CD4-positive, alpha-beta T cell treated with Interferon alpha-2 for 1 hour (primary cell): ENCODE results near the gene CCNY.

ENCODE experiments used
- DNase-seq, 2 donors: peaks; one replicate each; pipeline ENCODE4 v3.0.0-alpha.2; 2020 to 2022

The CCNY gene

GRCh38 chr10:35458500-35459448, 122.5 kb downstream of the CCNY start:
- DNase-seq, result no peak

GRCh38 chr10:35459449-35459847, 123.1 kb downstream of the CCNY start:
- no peak for DNase-seq

GRCh38 chr10:35460852-35461460, 124.6 kb downstream of the CCNY start:
- no peak for DNase-seq

- DNase-seq, result no peak
Measured at GRCh38 chr10:35462491-35462934, 126.2 kb downstream of the CCNY start.

GRCh38 chr10:35463105-35463867, 127.0 kb downstream of the CCNY start:
- no peak for DNase-seq

GRCh38 chr10:35463878-35464277, 127.6 kb downstream of the CCNY start:
- DNase-seq, result no peak

GRCh38 chr10:35464825-35465456, 128.6 kb downstream of the CCNY start:
- no peak for DNase-seq

- DNase-seq, result no peak
Measured at GRCh38 chr10:35465673-35466072, 129.4 kb downstream of the CCNY start.

- no peak for DNase-seq
Measured at GRCh38 chr10:35466170-35466569, 129.9 kb downstream of the CCNY start.

GRCh38 chr10:35466661-35467060, 130.4 kb downstream of the CCNY start:
- no peak for DNase-seq

- DNase-seq, result no peak
Measured at GRCh38 chr10:35467186-35467585, 130.9 kb downstream of the CCNY start.

- no peak for DNase-seq
Measured at GRCh38 chr10:35470248-35470924, 134.1 kb downstream of the CCNY start.

GRCh38 chr10:35470925-35471315, 134.6 kb downstream of the CCNY start:
- no peak for DNase-seq

GRCh38 chr10:35471435-35471834, 135.1 kb downstream of the CCNY start:
- DNase-seq, result no peak

- DNase-seq, result no peak
Measured at GRCh38 chr10:35480142-35480541, 143.8 kb downstream of the CCNY start.

GRCh38 chr10:35481413-35481812, 145.1 kb downstream of the CCNY start:
- DNase-seq, result no peak

GRCh38 chr10:35486297-35486990, 150.1 kb downstream of the CCNY start:
- peak in 1 of 2 donors; percentile 7 for DNase-seq

GRCh38 chr10:35487336-35488034, 151.2 kb downstream of the CCNY start:
- DNase-seq, result no peak

- DNase-seq, result no peak
Measured at GRCh38 chr10:35488228-35488627, 151.9 kb downstream of the CCNY start.

- no peak for DNase-seq
Measured at GRCh38 chr10:35492386-35493195, 156.3 kb downstream of the CCNY start.
